HepG2 (cell line): ENCODE data around the gene MARCHF4. TPM values are rescaled to one million over a fixed set of nuclear protein-coding genes. Genes with fewer than 3 reads are reported as not detected.
A peak's percentile ranks its signal among the peaks of the same experiment; 100 is the strongest.

ENCODE experiments used
- CHCHD3 ChIP-seq: sonication (generic); formaldehyde crosslinking; IDR thresholded peaks from 2 replicates; pipeline ENCODE4 v1.8.0; 2022; ENCODE audit warnings: mild to moderate bottlenecking, missing genetic modification reagents, moderate library complexity
- FOXK1 ChIP-seq: sonication (generic); formaldehyde crosslinking; IDR thresholded peaks from 2 replicates; pipeline ENCODE4 v1.4.0; 2020; ENCODE audit warnings: low read depth, missing genetic modification reagents, borderline replicate concordance
- ISL2 ChIP-seq: sonication (generic); formaldehyde crosslinking; IDR thresholded peaks from 2 replicates; pipeline ENCODE4 v1.5.0; 2020; ENCODE audit warnings: missing genetic modification reagents
- KDM3A ChIP-seq: IDR thresholded peaks from 2 replicates; pipeline ENCODE4 v1.6.1; 2018; ENCODE audit warnings: low read depth, missing compliant biosample characterization
- MIXL1 ChIP-seq: IDR thresholded peaks from 2 replicates; pipeline ENCODE4 v1.6.1; 2016
- NONO ChIP-seq, 2 experiments: fragments of 450-650 bp in 1 of 2; sonication (generic) in 1 of 2; formaldehyde crosslinking in 1 of 2; IDR thresholded peaks in 1 of 2; conservative IDR thresholded peaks in 1 of 2; 2 replicates each; pipeline versions ENCODE4 v1.6.1 to v1.8.0; 2017 to 2022; ENCODE audit warnings: mild to moderate bottlenecking in 1 of 2, missing genetic modification reagents in 1 of 2, moderate library complexity in 1 of 2
- PHF5A ChIP-seq: IDR thresholded peaks from one replicate; pipeline ENCODE4 v1.6.1; 2018; ENCODE audit warnings: low read depth, missing genetic modification reagents; ENCODE audit not compliant: unreplicated experiment
- RBFOX2 ChIP-seq: fragments of 200-400 bp; formaldehyde crosslinking; IDR thresholded peaks from 2 replicates; pipeline ENCODE4 v1.6.1; 2017; ENCODE audit warnings: low read depth, mild to moderate bottlenecking, low read length
- SMARCE1 ChIP-seq: fragments of 450-650 bp; IDR thresholded peaks from 2 replicates; pipeline ENCODE4 v1.6.1; 2017; ENCODE audit warnings: borderline replicate concordance
- SUZ12 ChIP-seq: fragments of 150-350 bp; IDR thresholded peaks from 2 replicates; pipeline ENCODE4 v1.6.1; 2014; ENCODE audit warnings: low read depth, low read length
- TBP ChIP-seq: sonication (generic); formaldehyde crosslinking; IDR thresholded peaks from 2 replicates; pipeline ENCODE4 v1.5.0; 2020; ENCODE audit warnings: missing genetic modification reagents
- TEAD2 ChIP-seq: sonication (generic); formaldehyde crosslinking; IDR thresholded peaks from 2 replicates; pipeline ENCODE4 v1.9.0; 2021; ENCODE audit warnings: missing genetic modification reagents
- TOPORS ChIP-seq: sonication (generic); formaldehyde crosslinking; IDR thresholded peaks from 2 replicates; pipeline ENCODE4 v1.8.0; 2023; ENCODE audit warnings: mild to moderate bottlenecking, missing genetic modification reagents
- ZNF335 ChIP-seq: sonication (generic); formaldehyde crosslinking; IDR thresholded peaks from 2 replicates; pipeline ENCODE4 v1.4.0; 2020; ENCODE audit warnings: missing genetic modification reagents
- ZNF367 ChIP-seq: sonication (generic); formaldehyde crosslinking; IDR thresholded peaks from 2 replicates; pipeline ENCODE4 v1.4.0; 2020; ENCODE audit warnings: missing genetic modification reagents, borderline replicate concordance
- ZNF484 ChIP-seq: sonication (generic); formaldehyde crosslinking; IDR thresholded peaks from 2 replicates; pipeline ENCODE4 v1.5.1; 2020; ENCODE audit warnings: mild to moderate bottlenecking, low read depth, missing genetic modification reagents, borderline replicate concordance
- ZNF558 ChIP-seq: sonication (generic); formaldehyde crosslinking; IDR thresholded peaks from 2 replicates; pipeline ENCODE4 v1.9.0; 2022; ENCODE audit warnings: mild to moderate bottlenecking, missing genetic modification reagents, borderline replicate concordance
- ZNF746 ChIP-seq: sonication (generic); formaldehyde crosslinking; IDR thresholded peaks from 2 replicates; pipeline ENCODE4 v1.8.0; 2022; ENCODE audit warnings: mild to moderate bottlenecking, missing genetic modification reagents
- ZNF772 ChIP-seq: sonication (generic); formaldehyde crosslinking; IDR thresholded peaks from 2 replicates; pipeline ENCODE4 v1.5.0; 2020; ENCODE audit warnings: mild to moderate bottlenecking, missing genetic modification reagents
- ZNF816 ChIP-seq: sonication (generic); formaldehyde crosslinking; IDR thresholded peaks from 2 replicates; pipeline ENCODE4 v1.8.0; 2022; ENCODE audit warnings: missing genetic modification reagents, mild to moderate bottlenecking, borderline replicate concordance
- ZNF878 ChIP-seq: sonication (generic); formaldehyde crosslinking; IDR thresholded peaks from 2 replicates; pipeline ENCODE4 v1.8.1; 2023; ENCODE audit warnings: mild to moderate bottlenecking, missing genetic modification reagents, moderate library complexity
- polyA plus RNA-seq, 8 experiments: library from polyadenylated mRNA; depleted of rRNA in 3 of 8; stranded (reverse) in 7 of 8; unstranded in 1 of 8; fragments of >200 nt; fragmentation: Illumina TruSeq in 4 of 8; extraction: Trizol in 4 of 8; gene quantifications; 2 replicates each; pipeline versions ENCODE4 v1.2.1 to v1.2.3, GENCODE V29; 2011 to 2016; ENCODE audit warnings: low read depth in 4 of 8, missing spikeins in 1 of 8, mixed read lengths in 1 of 8; ENCODE audit not compliant: insufficient read depth in 1 of 8
- total RNA-seq, 5 experiments: library from RNA; depleted of rRNA; stranded (reverse); fragments of >200 nt; fragmentation: Illumina TruSeq; extraction: Trizol; gene quantifications; 2 replicates each; pipeline ENCODE4 v1.2.3, GENCODE V29; 2016; ENCODE audit warnings: low read depth in 1 of 5
- TF ChIP-seq, protein P1 (sequence below): sonication (generic); formaldehyde crosslinking; conservative IDR thresholded peaks from 2 replicates; pipeline ENCODE4 v1.8.0; 2022; ENCODE audit warnings: mild to moderate bottlenecking, moderate library complexity, missing genetic modification reagents
- TF ChIP-seq, protein P2 (sequence below): IDR thresholded peaks from 2 replicates; pipeline ENCODE4 v1.6.1; 2016
- TF ChIP-seq, protein P3 (sequence below): sonication (generic); formaldehyde crosslinking; IDR thresholded peaks from 2 replicates; pipeline ENCODE4 v1.5.0; 2020; ENCODE audit warnings: missing genetic modification reagents

The MARCHF4 gene
- total and polyA plus RNA-seq, 2 of the 13 experiments (the other 11 are each of a cell fraction or from before 2014, with no cell fraction given) = not detected

DNA sequence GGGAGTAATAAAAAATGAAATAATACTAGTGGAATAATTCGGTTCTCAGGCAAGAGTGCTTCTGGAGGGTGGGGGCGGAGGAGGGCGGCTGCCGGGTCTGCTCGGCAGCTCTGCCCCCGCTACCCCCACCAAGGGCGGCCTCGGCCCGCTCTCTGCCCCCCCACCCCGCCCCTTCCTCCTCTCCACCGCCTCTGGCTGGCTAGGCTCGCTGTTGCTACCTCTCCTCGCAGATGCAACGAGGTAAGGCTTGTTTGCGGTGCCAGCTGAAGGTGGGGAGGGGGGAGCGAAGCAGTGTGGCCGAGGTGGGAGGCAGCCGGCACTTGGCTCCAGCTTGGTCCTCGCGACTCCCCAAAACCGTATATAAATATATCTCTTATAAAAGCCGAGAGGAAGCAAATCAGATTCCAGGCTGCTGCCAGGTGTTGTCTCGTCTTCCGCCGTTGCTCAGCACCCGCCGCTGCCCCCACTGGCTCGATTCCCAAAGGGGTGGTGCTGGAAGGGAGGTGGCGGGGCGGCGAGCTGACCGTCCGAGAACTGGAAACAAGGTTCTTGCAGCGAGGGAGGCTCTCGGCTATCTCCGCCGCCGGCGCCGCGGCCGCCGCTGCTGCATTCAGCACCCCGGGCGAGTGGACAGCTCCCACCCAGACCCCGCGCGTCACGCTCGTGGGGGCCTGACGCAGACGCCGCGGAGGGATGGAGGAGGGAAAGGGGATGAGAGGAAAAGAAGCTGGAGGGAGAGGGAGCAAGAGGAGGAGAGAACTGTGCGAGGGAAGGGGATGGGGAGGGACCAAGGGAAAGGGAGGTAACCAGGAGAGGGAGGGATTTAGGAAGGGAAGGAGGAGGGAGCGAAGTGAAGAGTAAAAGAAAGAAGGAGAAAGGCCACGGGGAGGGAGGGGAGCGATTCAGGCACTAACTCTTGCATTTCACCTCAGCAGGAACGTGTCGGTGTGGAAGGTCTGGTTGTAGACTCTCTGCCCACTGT lies at the start of gene MARCHF4 (continued):
- TF ChIP-seq ZNF484 (no peak; the same call in 1 of the 2 replicates), SUZ12 (no peak), ZNF335 (CRISPR knock-in tag) (peak; percentile 89; the same call in 1 of the 2 replicates), MIXL1 (peak; percentile 53; the same call in 1 of the 2 replicates), ZNF772 (peak; percentile 90; the same call in 1 of the 2 replicates), ZNF367 (CRISPR knock-in tag) (peak; percentile 72; the same call in 1 of the 2 replicates), ISL2 (CRISPR knock-in tag) (peak; percentile 62; the same call in 1 of the 2 replicates), CHCHD3 (CRISPR knock-in tag) (peak; percentile 97), ZNF558 (peak; percentile 92; the same call in 1 of the 2 replicates), SMARCE1 (no peak), PHF5A (CRISPR knock-in tag) (no peak), ZNF746 (peak; percentile 82; the same call in 1 of the 2 replicates), NONO (IDR thresholded peaks at IDR 0.05) (no peak), NONO (CRISPR knock-in tag; conservative IDR thresholded peaks at IDR 0.05) (0 out of 2 replicates have a peak, but pooled peaks have one; percentile 52), TOPORS (CRISPR knock-in tag) (peak; percentile 93), KDM3A (CRISPR knock-in tag) (peak; percentile 71; the same call in 1 of the 2 replicates), ZNF878 (CRISPR knock-in tag) (peak; percentile 97), FOXK1 (CRISPR knock-in tag) (peak; percentile 93; the same call in 1 of the 2 replicates), TBP (no peak), TEAD2 (peak; percentile 91), ZNF816 (CRISPR knock-in tag) (peak; percentile 75; the same call in 1 of the 2 replicates), RBFOX2 (no peak)
- TF ChIP-seq, protein P1, sequence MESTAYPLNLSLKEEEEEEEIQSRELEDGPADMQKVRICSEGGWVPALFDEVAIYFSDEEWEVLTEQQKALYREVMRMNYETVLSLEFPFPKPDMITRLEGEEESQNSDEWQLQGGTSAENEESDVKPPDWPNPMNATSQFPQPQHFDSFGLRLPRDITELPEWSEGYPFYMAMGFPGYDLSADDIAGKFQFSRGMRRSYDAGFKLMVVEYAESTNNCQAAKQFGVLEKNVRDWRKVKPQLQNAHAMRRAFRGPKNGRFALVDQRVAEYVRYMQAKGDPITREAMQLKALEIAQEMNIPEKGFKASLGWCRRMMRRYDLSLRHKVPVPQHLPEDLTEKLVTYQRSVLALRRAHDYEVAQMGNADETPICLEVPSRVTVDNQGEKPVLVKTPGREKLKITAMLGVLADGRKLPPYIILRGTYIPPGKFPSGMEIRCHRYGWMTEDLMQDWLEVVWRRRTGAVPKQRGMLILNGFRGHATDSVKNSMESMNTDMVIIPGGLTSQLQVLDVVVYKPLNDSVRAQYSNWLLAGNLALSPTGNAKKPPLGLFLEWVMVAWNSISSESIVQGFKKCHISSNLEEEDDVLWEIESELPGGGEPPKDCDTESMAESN (CRISPR knock-in tag) = peak; percentile 91
- TF ChIP-seq, protein P2, sequence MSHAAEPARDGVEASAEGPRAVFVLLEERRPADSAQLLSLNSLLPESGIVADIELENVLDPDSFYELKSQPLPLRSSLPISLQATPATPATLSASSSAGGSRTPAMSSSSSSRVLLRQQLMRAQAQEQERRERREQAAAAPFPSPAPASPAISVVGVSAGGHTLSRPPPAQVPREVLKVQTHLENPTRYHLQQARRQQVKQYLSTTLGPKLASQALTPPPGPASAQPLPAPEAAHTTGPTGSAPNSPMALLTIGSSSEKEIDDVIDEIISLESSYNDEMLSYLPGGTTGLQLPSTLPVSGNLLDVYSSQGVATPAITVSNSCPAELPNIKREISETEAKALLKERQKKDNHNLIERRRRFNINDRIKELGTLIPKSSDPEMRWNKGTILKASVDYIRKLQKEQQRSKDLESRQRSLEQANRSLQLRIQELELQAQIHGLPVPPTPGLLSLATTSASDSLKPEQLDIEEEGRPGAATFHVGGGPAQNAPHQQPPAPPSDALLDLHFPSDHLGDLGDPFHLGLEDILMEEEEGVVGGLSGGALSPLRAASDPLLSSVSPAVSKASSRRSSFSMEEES (CRISPR knock-in tag) = peak; percentile 92
- TF ChIP-seq, protein P3, sequence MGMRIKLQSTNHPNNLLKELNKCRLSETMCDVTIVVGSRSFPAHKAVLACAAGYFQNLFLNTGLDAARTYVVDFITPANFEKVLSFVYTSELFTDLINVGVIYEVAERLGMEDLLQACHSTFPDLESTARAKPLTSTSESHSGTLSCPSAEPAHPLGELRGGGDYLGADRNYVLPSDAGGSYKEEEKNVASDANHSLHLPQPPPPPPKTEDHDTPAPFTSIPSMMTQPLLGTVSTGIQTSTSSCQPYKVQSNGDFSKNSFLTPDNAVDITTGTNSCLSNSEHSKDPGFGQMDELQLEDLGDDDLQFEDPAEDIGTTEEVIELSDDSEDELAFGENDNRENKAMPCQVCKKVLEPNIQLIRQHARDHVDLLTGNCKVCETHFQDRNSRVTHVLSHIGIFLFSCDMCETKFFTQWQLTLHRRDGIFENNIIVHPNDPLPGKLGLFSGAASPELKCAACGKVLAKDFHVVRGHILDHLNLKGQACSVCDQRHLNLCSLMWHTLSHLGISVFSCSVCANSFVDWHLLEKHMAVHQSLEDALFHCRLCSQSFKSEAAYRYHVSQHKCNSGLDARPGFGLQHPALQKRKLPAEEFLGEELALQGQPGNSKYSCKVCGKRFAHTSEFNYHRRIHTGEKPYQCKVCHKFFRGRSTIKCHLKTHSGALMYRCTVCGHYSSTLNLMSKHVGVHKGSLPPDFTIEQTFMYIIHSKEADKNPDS (CRISPR knock-in tag) = peak; percentile 38; the same call in 1 of the 2 replicates
